Epithelial cell of proximal tubule (primary cell): ENCODE measurements around the gene IL17C. TPM values are rescaled to one million over a fixed set of nuclear protein-coding genes. Genes with fewer than 3 reads are reported as not detected.
A peak's percentile ranks its signal among the peaks of the same experiment; 100 is the strongest.

Experiments used
- DNase-seq: peaks from one replicate; pipeline ENCODE4 v3.0.0-alpha.2; 2011; ENCODE audit warnings: low read depth
- H3K4me3 ChIP-seq: 2 replicates; pipeline ENCODE4 v1.5.1; 2011; ENCODE audit warnings: low read depth, mild to moderate bottlenecking, low read length
- CTCF ChIP-seq: conservative IDR thresholded peaks from 2 replicates; pipeline ENCODE4 v1.5.1; 2012; ENCODE audit warnings: low read depth, mild to moderate bottlenecking, low read length
- total RNA-seq: library from RNA; depleted of rRNA; stranded (reverse); fragments of >200 nt; gene quantifications from 2 replicates; pipeline ENCODE4 v1.2.3, GENCODE V29; 2015

The IL17C gene
- total RNA-seq, 1 donor from 2014 or later = 0.17 TPM

- DNase-seq = no peak
- no peak for TF ChIP-seq CTCF
Observed at GRCh38 chr16:88686439-88687253, 48.3 kb downstream of the IL17C start, which contains the start of gene SNAI3. Gene SNAI3 (minus strand): TSS chr16:88686507. CDS start chr16:88686406, 101 bp downstream.

GRCh38 chr16:88687254-88687576 lies 48.8 kb downstream of the IL17C start:
- no peak for DNase-seq
- no peak overlapping the region for H3K4me3 ChIP-seq
- TF ChIP-seq CTCF = no peak

More at GRCh38 chr16:88686439-88687253, 48.3 kb downstream of the IL17C start, which contains the start of gene SNAI3:
- peak within 1 kb of the TSS; percentile 59 for H3K4me3 ChIP-seq

GRCh38 chr16:88687676-88688012 lies 49.3 kb downstream of the IL17C start:
- no peak for DNase-seq
- no peak overlapping the region for H3K4me3 ChIP-seq
- TF ChIP-seq CTCF = no peak

- no peak overlapping the region for H3K4me3 ChIP-seq
- TF ChIP-seq CTCF = no peak
- DNase-seq = no peak
Observed at GRCh38 chr16:88688013-88688778, 49.8 kb downstream of the IL17C start.

Other genes with a start within 250 kb of the IL17C start
- 2.1 and 5.7 TPM in 2 replicates for gene ZFPM1, start 185.3 kb upstream of the IL17C start, total RNA-seq
- 18.3 and 19.2 TPM in 2 replicates for gene ZC3H18, start 68.2 kb upstream of the IL17C start, total RNA-seq
- 877 and 896 TPM in 2 replicates for gene CYBA, start 12.5 kb downstream of the IL17C start, total RNA-seq
- gene MVD, start 24.5 kb downstream of the IL17C start, total RNA-seq = 76.2 and 167 TPM in 2 replicates
- gene SNAI3, start 47.9 kb downstream of the IL17C start, total RNA-seq = 0.23 and 0.58 TPM in 2 replicates
- 29.7 and 32.8 TPM in 2 replicates for gene RNF166, start 67.8 kb downstream of the IL17C start, total RNA-seq
- 9.3 and 26.6 TPM in 2 replicates for gene CTU2, start 67.9 kb downstream of the IL17C start, total RNA-seq
- 245 and 246 TPM in 2 replicates for gene PIEZO1, start 146.6 kb downstream of the IL17C start, total RNA-seq
- 76.2 and 88.5 TPM in 2 replicates for gene CDT1, start 165.2 kb downstream of the IL17C start, total RNA-seq
- 242 and 300 TPM in 2 replicates for gene APRT, start 173.4 kb downstream of the IL17C start, total RNA-seq
- gene GALNS, start 218.4 kb downstream of the IL17C start, total RNA-seq = 9.2 and 18.3 TPM in 2 replicates
- 48.3 and 58.2 TPM in 2 replicates for gene TRAPPC2L, start 218.6 kb downstream of the IL17C start, total RNA-seq
- not detected in 2 replicates for gene PABPN1L, start 228.1 kb downstream of the IL17C start, total RNA-seq